Vagina (tissue), 2 donors: ENCODE data around the gene FOXN3. TPM values are rescaled to one million over a fixed set of nuclear protein-coding genes. Genes with fewer than 3 reads are reported as not detected.

Experiments
- DNase-seq, 2 donors: peaks; one replicate each; pipeline ENCODE4 v3.0.0-alpha.2; 2017; ENCODE audit errors: extremely low spot score in 2 of 2
- H3K27ac ChIP-seq: fragments of 200-600 bp; sonication (generic); one replicate; pipeline ENCODE4 v1.5.1; 2019
- H3K27me3 ChIP-seq: fragments of 200-600 bp; sonication (generic); one replicate; pipeline ENCODE4 v1.5.1; 2019
- H3K36me3 ChIP-seq, 2 donors: fragments of 200-600 bp; sonication (generic); one replicate each; pipeline ENCODE4 v1.5.1; 2017 to 2019
- H3K4me1 ChIP-seq: fragments of 200-600 bp; sonication (generic); one replicate; pipeline ENCODE4 v1.5.1; 2019
- H3K4me3 ChIP-seq, 2 donors: fragments of 200-600 bp; sonication (generic); 1 replicate in 1 of 2; 2 replicates in 1 of 2; pipeline ENCODE4 v1.5.1; 2016 to 2019
- H3K9me3 ChIP-seq: fragments of 200-600 bp; sonication (generic); one replicate; pipeline ENCODE4 v1.5.1; 2019
- POLR2A ChIP-seq, 2 donors: fragments of 450-650 bp; IDR thresholded peaks; one replicate each; pipeline ENCODE4 v1.6.1; 2017; ENCODE audit warnings: antibody characterized with exemption in 2 of 2, mild to moderate bottlenecking in 2 of 2, moderate library complexity in 2 of 2
- POLR2AphosphoS5 ChIP-seq, 2 donors: sonication (generic); formaldehyde crosslinking; IDR thresholded peaks; one replicate each; pipeline ENCODE4 v1.9.0; 2017; ENCODE audit warnings: antibody characterized with exemption in 2 of 2, mild to moderate bottlenecking in 2 of 2, low read depth in 1 of 2; ENCODE audit not compliant: insufficient read depth in 1 of 2
- intact Hi-C: fragments of 100-400 bp; cut with DNase I; formaldehyde crosslinking; loops from one replicate; pipeline ENCODE4 v1.15.1; 2023
- total RNA-seq: library from RNA; depleted of rRNA; stranded (reverse); fragments of >200 nt; gene quantifications from one replicate; pipeline ENCODE4 v1.2.3, GENCODE V29; 2016
- TF ChIP-seq, protein P1 (sequence below), 3 experiments: fragments of 450-650 bp in 2 of 3; fragments of 200-600 bp in 1 of 3; sonication (generic) in 1 of 3; IDR thresholded peaks; one replicate each; pipeline ENCODE4 v1.5.1; 2017 to 2019; ENCODE audit warnings: antibody characterized with exemption in 3 of 3, mild to moderate bottlenecking in 2 of 3, moderate library complexity in 2 of 3

Gene FOXN3
- total RNA-seq, 1 donor from 2014 or later: 111 TPM

DNA sequence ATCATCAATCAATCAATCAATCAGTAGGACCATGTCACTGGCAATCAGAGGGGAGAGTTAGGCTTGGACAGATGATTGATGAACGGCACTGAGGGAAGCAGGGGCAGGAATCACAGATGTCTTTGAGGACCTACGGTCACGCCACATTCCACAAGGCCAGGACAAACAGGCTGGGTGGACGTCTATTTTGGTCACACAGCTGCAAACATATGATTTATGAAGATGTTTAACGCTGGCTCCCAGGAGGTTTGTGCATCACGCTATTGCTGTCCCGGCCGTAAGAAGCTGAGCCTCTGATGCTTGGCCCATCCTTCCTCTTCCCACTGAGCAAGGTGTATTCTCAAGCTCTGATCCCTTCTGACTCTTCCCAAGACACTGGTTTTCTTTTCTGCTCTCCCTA is 160.8 kb downstream of the FOXN3 start:
- H3K27me3 ChIP-seq: no peaks in the 10 kb centered on the region
- no peaks in the 10 kb centered on the region for H3K9me3 ChIP-seq
- intact Hi-C loops: no loop called here
- H3K27ac ChIP-seq: no peak overlapping the region
- peaks cover 32% of the 10 kb centered on the region for H3K4me1 ChIP-seq
- H3K36me3 ChIP-seq: no peaks in the 10 kb centered on the region
- TF ChIP-seq POLR2A (IDR thresholded peaks at IDR 0.05) (no peak), POLR2AphosphoS5 (IDR thresholded peaks at IDR 0.05; ENCODE audit: insufficient read depth in 1 of 2, low read depth in 1 of 2) (no peak)
- TF ChIP-seq, protein P1, sequence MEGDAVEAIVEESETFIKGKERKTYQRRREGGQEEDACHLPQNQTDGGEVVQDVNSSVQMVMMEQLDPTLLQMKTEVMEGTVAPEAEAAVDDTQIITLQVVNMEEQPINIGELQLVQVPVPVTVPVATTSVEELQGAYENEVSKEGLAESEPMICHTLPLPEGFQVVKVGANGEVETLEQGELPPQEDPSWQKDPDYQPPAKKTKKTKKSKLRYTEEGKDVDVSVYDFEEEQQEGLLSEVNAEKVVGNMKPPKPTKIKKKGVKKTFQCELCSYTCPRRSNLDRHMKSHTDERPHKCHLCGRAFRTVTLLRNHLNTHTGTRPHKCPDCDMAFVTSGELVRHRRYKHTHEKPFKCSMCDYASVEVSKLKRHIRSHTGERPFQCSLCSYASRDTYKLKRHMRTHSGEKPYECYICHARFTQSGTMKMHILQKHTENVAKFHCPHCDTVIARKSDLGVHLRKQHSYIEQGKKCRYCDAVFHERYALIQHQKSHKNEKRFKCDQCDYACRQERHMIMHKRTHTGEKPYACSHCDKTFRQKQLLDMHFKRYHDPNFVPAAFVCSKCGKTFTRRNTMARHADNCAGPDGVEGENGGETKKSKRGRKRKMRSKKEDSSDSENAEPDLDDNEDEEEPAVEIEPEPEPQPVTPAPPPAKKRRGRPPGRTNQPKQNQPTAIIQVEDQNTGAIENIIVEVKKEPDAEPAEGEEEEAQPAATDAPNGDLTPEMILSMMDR (IDR thresholded peaks at IDR 0.05): no peak
- no peak overlapping the region for H3K4me3 ChIP-seq
- DNase-seq: no peak

DNA sequence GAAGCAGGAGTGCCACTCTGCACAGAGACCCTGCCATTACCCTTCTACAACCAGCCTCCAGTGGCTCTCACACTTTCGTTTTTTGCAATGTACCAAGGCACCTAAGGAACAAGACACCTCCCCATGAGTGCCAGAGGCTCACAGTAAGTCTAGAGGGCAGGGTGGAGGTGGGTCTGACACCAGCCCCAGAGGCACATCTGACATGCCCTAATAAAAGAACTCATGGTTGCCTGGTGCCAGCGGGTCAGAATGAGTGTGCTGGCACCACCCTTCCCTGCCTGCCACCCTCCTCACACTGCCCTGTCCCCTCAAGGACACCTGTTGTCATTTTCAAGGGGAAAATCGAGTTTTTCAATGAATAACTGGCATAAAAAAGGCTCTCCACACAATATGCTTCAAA is 161.2 kb downstream of the FOXN3 start:
- intact Hi-C loops: no loop called here
- Histone ChIP-seq H3K27me3 (no peaks in the 10 kb centered on the region), H3K4me1 (peaks cover 32% of the 10 kb centered on the region), H3K36me3 (no peaks in the 10 kb centered on the region), H3K27ac (no peak overlapping the region), H3K9me3 (no peaks in the 10 kb centered on the region), H3K4me3 (no peak overlapping the region)
- no peak for TF ChIP-seq POLR2A (IDR thresholded peaks at IDR 0.05)
- TF ChIP-seq, protein P1 (IDR thresholded peaks at IDR 0.05): no peak
- TF ChIP-seq POLR2AphosphoS5 (IDR thresholded peaks at IDR 0.05; ENCODE audit: insufficient read depth in 1 of 2, low read depth in 1 of 2): no peak
- no peak for DNase-seq

DNA sequence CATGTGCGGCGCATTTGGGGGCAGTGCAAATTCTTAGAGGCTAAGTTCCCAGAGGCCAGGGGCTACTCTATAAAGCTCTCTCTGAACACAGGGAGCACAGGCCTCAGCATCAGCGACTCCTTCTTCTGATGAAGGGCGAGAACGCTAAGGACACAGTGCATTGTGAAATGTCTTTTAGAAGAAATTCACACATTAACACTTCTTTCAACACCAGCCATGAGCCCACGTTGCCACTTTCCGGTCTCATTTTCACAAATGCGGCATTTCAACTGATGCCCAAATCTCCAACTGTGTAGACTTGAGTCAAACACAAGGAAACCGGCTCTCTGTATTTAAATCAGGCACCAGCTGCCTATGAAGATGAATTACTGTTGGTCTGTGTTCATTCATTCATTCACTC is 162.0 kb downstream of the FOXN3 start:
- no peak for DNase-seq
- Histone ChIP-seq H3K36me3 (no peaks in the 10 kb centered on the region), H3K27me3 (no peaks in the 10 kb centered on the region), H3K4me1 (peaks cover 34% of the 10 kb centered on the region), H3K4me3 (no peak overlapping the region), H3K27ac (no peak overlapping the region), H3K9me3 (no peaks in the 10 kb centered on the region)
- TF ChIP-seq, protein P1 (IDR thresholded peaks at IDR 0.05): no peak
- TF ChIP-seq POLR2A (IDR thresholded peaks at IDR 0.05): no peak
- TF ChIP-seq POLR2AphosphoS5 (IDR thresholded peaks at IDR 0.05; ENCODE audit: insufficient read depth in 1 of 2, low read depth in 1 of 2): no peak
- intact Hi-C loops: no loop called here

DNA sequence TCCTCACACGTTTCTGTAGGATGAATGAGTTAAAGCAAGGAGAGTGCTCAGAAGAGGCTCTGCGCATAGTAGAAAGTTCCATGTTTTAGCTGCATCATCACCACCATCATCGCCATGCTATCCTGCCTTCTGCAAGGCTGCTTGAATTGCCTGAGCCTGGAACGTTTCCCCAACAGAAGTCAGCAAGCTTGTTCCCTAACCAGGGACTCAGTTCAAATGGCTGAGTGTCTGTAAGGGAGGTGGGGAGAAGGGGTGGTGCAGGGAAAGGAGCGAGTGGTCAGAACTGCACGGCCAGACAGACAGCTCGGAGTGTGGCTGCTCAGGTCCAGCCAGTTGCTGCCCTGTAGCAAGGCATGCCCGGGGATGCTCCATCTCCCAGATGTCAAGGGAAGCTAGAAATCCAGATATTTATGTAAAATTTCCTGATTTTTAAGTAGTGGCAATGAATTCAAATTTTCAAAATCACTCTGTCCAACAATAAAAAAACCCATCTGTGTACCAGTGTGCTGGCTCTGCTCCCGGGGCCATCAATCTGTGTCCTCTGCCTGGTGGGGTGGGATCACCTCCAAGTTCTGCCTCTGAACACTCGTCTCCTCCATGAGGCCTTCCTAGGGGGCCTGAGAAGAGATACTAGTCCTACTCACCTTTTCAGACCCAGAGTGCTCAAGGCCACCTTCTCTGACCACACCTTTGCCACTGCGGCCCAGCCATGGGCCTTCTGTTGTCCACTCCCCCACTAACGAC is 162.7 kb downstream of the FOXN3 start:
- Histone ChIP-seq H3K4me3 (no peak overlapping the region), H3K27me3 (no peaks in the 10 kb centered on the region), H3K9me3 (no peaks in the 10 kb centered on the region), H3K4me1 (peaks cover 40% of the 10 kb centered on the region), H3K27ac (no peak overlapping the region), H3K36me3 (no peaks in the 10 kb centered on the region)
- intact Hi-C loops: loop anchor here (5.0 kb wide), 1 partner anchor 1612 kb away; no protein-coding TSS in a partner anchor
- no peak for DNase-seq
- no peak for TF ChIP-seq POLR2AphosphoS5 (IDR thresholded peaks at IDR 0.05; ENCODE audit: insufficient read depth in 1 of 2, low read depth in 1 of 2)
- TF ChIP-seq, protein P1 (IDR thresholded peaks at IDR 0.05): no peak
- no peak for TF ChIP-seq POLR2A (IDR thresholded peaks at IDR 0.05)

DNA sequence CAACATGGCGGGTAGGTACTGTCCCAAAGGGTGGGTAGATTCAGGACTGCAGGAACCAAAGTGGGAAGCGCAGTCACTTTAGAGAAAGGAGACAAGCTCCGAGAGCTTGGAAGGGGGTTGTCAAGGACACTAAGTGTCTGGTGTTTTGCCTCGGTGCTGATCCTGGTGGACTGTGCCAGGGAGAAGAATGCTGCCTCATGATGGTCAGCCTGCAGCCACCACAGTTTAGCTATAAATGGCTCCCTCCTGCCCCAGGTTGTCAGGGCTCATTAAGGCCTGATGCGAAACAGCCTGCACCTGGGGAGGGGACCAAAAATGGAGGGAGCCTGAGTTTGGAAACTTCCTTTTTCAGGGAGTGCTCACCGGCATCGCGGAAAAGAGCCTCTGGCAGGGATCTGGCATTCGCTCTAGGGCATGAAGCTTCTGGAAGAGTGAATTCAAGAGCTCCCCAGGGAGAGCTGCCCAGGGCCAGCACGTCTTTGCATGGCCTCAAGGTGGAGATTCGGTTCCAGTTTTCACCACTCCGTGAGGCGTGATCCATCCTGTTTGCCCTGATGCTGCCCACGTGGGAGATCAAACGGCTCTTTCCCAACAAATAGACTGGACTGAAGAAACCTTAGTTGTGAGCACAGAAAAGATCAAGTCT is 164.0 kb downstream of the FOXN3 start:
- no peaks in the 10 kb centered on the region for H3K36me3 ChIP-seq
- DNase-seq: no peak
- peaks cover 48% of the 10 kb centered on the region for H3K4me1 ChIP-seq
- intact Hi-C loops: loop anchor here (5.0 kb wide), 1 partner anchor 1611 kb away; no protein-coding TSS in a partner anchor
- TF ChIP-seq, protein P1 (IDR thresholded peaks at IDR 0.05): no peak
- no peak for TF ChIP-seq POLR2AphosphoS5 (IDR thresholded peaks at IDR 0.05; ENCODE audit: insufficient read depth in 1 of 2, low read depth in 1 of 2)
- TF ChIP-seq POLR2A (IDR thresholded peaks at IDR 0.05): no peak
- H3K9me3 ChIP-seq: no peaks in the 10 kb centered on the region
- no peak overlapping the region for H3K27ac ChIP-seq
- H3K4me3 ChIP-seq: no peak overlapping the region
- no peaks in the 10 kb centered on the region for H3K27me3 ChIP-seq
